HL-60 (cell line): ENCODE results near the gene RAB15.

Experiments
- DNase-seq, 2 experiments: peaks; one replicate each; pipeline ENCODE4 v3.0.0-alpha.2; 2010 to 2020; ENCODE audit warnings: low read depth in 1 of 2, low spot score in 1 of 2
- H3K27ac ChIP-seq: fragments of 250-450 bp; sonication (Bioruptor Pico); replicated peaks from 2 replicates; pipeline ENCODE4 v1.5.1; 2020; ENCODE audit warnings: mild to moderate bottlenecking, moderate library complexity
- H3K27me3 ChIP-seq: fragments of 250-450 bp; sonication (Bioruptor Pico); 2 replicates; pipeline ENCODE4 v1.5.1; 2021; ENCODE audit warnings: mild to moderate bottlenecking, moderate library complexity; ENCODE audit not compliant: insufficient read depth, poor library complexity, severe bottlenecking
- H3K4me3 ChIP-seq: replicated peaks from 2 replicates; pipeline ENCODE4 v1.5.1; 2011; ENCODE audit warnings: mild to moderate bottlenecking, control low read depth, low read length; ENCODE audit not compliant: insufficient read depth
- GABPA ChIP-seq: IDR thresholded peaks from 2 replicates; pipeline ENCODE4 v1.6.1; 2012; ENCODE audit warnings: low read depth
- POLR2AphosphoS5 ChIP-seq: IDR thresholded peaks from 2 replicates; pipeline ENCODE4 v1.6.1; 2012; ENCODE audit warnings: low read depth
- REST ChIP-seq: IDR thresholded peaks from 2 replicates; pipeline ENCODE4 v1.6.1; 2012; ENCODE audit warnings: low read depth; ENCODE audit not compliant: insufficient replicate concordance
- SPI1 ChIP-seq: IDR thresholded peaks from 2 replicates; pipeline ENCODE4 v1.6.1; 2012; ENCODE audit warnings: low read depth, mild to moderate bottlenecking, borderline replicate concordance
- TF ChIP-seq, protein P1 (sequence below): IDR thresholded peaks from one replicate; pipeline ENCODE4 v1.5.1; 2011; ENCODE audit warnings: low read length, control low read depth, inconsistent platforms; ENCODE audit not compliant: insufficient read depth

The RAB15 gene

GRCh38 chr14:64953310-64953654, 18.9 kb downstream of the RAB15 start:
- no peak overlapping the region for H3K27ac ChIP-seq
- no peak overlapping the region for H3K4me3 ChIP-seq
- TF ChIP-seq REST (no peak), SPI1 (no peak), POLR2AphosphoS5 (no peak), GABPA (no peak)
- TF ChIP-seq, protein P1, sequence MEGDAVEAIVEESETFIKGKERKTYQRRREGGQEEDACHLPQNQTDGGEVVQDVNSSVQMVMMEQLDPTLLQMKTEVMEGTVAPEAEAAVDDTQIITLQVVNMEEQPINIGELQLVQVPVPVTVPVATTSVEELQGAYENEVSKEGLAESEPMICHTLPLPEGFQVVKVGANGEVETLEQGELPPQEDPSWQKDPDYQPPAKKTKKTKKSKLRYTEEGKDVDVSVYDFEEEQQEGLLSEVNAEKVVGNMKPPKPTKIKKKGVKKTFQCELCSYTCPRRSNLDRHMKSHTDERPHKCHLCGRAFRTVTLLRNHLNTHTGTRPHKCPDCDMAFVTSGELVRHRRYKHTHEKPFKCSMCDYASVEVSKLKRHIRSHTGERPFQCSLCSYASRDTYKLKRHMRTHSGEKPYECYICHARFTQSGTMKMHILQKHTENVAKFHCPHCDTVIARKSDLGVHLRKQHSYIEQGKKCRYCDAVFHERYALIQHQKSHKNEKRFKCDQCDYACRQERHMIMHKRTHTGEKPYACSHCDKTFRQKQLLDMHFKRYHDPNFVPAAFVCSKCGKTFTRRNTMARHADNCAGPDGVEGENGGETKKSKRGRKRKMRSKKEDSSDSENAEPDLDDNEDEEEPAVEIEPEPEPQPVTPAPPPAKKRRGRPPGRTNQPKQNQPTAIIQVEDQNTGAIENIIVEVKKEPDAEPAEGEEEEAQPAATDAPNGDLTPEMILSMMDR = no peak
- H3K27me3 ChIP-seq = no peaks in the 10 kb centered on the region
- DNase-seq = no peak

DNA sequence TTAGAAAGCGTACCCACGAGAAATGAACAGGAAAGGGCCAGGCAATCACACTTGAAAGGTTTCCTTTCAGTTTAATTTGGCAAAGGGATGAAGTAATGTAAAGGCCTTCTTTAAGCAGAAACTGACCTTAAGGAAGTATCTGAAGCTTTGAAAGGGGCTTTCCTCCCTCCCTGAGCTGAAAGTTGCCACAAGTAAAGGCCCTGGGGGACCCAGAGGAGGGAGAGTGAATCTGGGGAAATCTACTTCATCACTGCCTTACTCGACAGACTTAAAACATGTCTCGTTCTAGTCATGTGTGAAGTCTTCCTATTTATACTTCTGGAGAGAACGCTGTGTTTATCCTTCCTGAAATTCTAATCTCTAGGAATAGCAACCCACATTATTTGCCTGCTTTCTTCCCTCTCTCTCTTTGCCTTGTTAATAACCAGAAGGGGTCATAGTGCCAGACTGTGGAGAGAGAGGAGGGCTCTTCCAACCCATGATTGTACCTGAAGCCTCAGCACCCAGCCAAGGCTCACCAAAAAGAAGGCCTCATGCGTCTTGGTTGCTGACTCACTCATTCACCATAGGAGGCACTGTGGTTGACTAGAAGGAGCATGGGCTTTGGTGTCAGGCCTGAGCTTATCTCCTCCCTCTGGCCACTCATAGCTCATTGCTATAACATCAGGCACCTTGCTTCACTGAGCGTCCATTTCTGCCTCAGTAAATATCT, 19.4 kb downstream of the RAB15 start:
- no peaks in the 10 kb centered on the region for H3K27me3 ChIP-seq
- DNase-seq = no peak
- H3K27ac ChIP-seq = no peak overlapping the region
- TF ChIP-seq POLR2AphosphoS5 = no peak
- H3K4me3 ChIP-seq = no peak overlapping the region

GRCh38 chr14:64951724-64952123, 20.4 kb downstream of the RAB15 start:
- no peak for DNase-seq

More at GRCh38 chr14:64951724-64952123, 20.4 kb downstream of the RAB15 start:
- H3K27ac ChIP-seq = no peak overlapping the region
- TF ChIP-seq REST (no peak), GABPA (no peak), SPI1 (no peak), POLR2AphosphoS5 (no peak)
- TF ChIP-seq, protein P1 = no peak
- H3K4me3 ChIP-seq = no peak overlapping the region
- H3K27me3 ChIP-seq = no peaks in the 10 kb centered on the region
